A673 (cell line): ENCODE results near the gene GUCD1.

Experiments
- CTCF ChIP-seq: fragments of 300-800, 200-600 bp; sonication (generic); conservative IDR thresholded peaks from 2 replicates; pipeline ENCODE4 v1.5.1; 2017; ENCODE audit warnings: low read depth, mild to moderate bottlenecking, antibody characterized with exemption, low read length, moderate library complexity, mixed read lengths
- EZH2 ChIP-seq: fragments of 200-600 bp; sonication (generic); IDR thresholded peaks from 2 replicates; pipeline ENCODE4 v1.6.1; 2017; ENCODE audit warnings: borderline replicate concordance, low read depth, mild to moderate bottlenecking, mixed read lengths, antibody characterized with exemption, low read length; ENCODE audit not compliant: poor library complexity, severe bottlenecking

- TF ChIP-seq CTCF = no peak
- TF ChIP-seq EZH2 = no peak
These were observed 50.4 kb downstream of the GUCD1 start for GRCh38 chr22:24504540-24504939.
